GM18873 (cell line): ENCODE results near the gene RGPD6.
"Not testable (repeated sequence)": the region's sequence is repeated elsewhere in the genome, so short reads cannot be mapped to it uniquely, and the experiment has no call there.

ENCODE experiments used
- ATAC-seq: cut with Tn5 transposase; IDR thresholded peaks from one replicate; pipeline ENCODE4 v1.9.1; 2021; ENCODE audit warnings: mild to moderate bottlenecking, moderate library complexity, moderate number of reproducible peaks; ENCODE audit not compliant: unreplicated experiment, low FRiP score

The RGPD6 gene

DNA sequence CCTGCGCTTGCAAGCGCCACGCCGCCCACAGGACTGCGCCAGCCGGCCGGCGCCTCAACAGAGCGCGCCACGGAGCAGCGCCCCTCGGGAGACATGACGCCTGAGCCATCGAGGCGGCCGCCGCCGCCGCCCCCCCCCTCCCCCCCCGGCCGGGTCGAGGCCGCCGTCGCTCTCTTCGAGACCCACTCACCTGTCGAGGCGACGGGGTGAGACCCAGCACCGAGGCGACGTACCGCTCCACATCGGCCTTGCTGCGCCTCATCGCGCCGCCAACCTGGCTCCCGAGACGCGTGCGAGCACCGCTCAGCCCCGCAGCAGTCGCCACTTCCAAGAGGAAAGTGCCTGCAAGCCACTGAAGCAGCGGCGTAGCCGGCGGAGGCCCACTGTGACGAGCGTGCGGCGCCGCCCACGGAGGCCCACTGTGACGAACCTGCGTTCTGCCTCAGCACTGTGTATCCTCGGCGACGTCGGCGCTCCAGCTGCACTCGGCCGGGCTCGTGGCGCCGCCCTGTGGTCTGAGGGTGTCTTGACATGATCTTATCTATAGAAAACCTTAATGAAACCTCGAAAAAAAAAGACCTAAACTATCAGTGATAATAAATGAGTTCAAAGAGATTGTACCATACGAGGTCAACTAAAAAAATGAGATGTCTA is at the start of gene RGPD6:
TSS of gene RGPD6 (minus strand) at position 460 of the 654 bp plus-strand sequence. CDS start at position 262, 198 bp downstream.
- peak; percentile 97 for ATAC-seq

DNA sequence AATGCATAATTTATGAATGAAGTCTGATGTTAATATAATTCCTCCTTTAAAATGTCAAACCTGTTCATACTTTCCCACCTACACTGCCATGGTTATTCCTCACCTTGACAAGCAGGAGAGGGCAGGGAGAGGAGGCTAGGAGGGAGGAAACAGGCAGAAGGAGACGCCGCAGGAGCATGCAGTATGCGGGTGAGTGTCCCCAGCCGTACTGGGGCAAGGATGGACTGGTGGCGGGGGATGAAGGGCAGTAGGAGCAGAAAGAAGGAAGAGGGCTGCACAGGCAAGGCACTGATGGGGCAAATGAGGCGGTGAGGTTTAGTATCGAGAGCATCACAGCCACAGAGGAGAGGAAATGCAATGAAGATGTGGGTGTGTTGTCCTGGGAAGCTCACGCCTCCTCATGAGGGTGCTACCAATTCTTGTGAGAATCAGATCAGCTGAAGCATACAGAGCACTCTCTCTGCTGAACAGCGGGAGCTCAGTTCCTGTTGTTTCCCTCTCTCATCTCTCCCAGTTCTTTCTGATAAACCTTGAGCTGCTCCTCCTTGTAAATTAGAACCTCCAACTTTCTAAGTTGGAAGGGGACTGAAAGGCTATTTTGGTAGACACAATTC is 42.4 kb upstream of the RGPD6 start:
- not testable (repeated sequence) for ATAC-seq

DNA sequence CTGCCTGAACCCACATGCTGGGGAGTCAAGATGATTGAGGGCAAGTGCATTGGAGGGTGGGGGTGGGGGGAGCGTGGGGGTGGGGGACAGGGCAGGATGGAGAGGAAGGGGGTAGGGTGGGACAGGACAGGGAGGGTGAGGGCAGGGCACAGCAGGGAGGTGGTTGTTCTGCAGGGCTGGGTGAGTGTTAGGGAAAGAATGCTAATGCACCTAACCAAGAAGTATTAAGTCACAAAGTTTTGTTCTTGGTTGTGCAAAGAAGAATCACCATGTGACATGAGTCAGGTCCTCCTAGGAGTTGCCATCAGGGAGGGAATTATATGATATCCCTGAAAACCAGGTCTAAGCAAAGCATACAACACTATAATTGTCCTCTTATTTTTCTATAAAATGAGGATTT is 36.9 kb upstream of the RGPD6 start:
- ATAC-seq: not testable (repeated sequence)

- ATAC-seq: not testable (repeated sequence)
These were observed 33.7 kb upstream of the RGPD6 start for GRCh38 chr2:110610613-110611250.

DNA sequence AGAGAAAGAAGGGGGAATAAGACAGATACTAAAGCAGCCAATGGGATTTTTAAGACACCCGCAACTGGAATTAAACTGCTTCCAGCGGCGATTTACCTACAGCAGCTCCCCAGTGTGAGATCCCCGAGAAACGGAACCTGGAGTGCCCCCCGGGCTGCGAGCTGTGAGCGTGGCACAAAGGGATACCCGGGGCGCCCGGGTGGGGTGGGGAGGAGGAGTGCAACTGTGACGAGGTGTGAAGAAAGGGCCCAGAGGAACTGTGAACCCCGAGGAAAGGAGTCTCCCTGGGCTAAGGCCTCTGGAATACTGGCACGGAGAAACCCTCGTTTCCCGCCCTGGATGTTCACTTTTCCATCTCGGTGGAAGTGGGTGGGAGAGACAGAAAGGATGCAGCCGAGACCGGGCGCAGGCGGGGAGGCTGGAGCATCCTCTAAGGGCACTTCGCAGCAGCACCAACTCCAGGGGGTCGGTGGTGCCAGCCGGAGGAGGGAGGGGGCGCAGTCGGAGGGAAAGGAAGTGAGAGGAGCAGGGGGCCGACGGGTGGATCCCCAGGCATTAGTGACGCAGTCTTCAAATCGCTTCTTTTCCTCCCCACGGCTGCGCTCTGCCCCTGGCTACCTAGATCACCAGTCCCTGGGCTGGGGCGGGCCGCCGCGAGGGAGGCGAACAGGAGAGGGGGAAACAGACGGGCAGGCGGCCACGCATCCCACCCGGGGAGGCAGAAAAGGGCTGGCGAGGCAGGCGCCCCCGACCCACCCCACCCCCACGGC is 33.0 kb upstream of the RGPD6 start:
- ATAC-seq: not testable (repeated sequence)

GRCh38 chr2:110608788-110609502 is 31.9 kb upstream of the RGPD6 start:
- not testable (repeated sequence) for ATAC-seq

- not testable (repeated sequence) for ATAC-seq
These were observed 28.0 kb upstream of the RGPD6 start for GRCh38 chr2:110605057-110605456.

DNA sequence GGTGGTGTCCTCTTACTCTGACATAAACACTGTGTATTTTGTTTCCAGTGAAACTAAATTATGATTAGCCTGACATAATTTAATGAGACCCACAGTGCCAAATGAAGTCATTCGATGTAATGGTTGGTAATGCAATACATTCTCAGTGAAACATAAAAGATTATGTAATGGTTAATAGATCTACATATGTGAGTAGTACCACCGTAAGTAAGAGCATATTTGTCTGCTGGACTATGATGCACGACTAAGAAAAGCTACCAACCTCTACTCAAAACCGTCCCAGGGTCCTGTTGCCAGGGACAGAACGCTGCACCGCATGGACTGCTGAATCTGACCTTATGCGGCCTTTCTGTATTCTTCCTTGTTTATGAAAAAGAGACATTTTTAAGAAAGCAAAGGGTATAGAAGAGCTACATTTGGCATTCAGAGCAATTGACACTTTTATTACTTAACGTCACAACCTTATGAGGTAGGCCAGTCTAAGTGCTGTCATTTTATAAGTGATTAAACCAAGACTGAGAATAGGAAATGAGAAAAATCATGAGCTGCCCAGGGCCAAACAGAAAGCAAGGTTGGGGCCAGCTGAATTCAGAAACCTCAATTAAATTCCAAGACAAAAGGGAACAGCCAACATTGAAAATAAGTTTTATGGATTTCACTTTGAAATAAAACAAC is 27.0 kb upstream of the RGPD6 start:
- ATAC-seq: not testable (repeated sequence)

GRCh38 chr2:110602139-110602538 is 25.1 kb upstream of the RGPD6 start:
- not testable (repeated sequence) for ATAC-seq

DNA sequence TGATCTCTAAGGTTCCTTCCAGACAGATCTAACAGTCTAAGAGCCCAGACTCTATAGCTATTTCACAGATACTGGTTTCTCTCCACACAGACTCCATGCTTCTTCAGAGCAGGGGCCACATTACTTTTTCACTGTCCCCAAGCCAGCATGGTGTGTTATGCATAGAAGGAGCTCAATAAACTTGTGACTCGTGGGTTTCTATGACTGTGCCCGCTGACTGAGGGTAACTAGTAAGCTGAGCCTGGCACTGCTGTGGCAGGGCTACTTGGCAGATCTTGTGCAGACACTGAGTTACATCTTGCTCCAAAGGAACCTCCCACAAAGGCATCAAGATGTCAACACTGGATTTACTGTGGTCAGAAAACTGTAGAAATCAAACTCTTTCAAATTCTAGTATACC is 15.0 kb upstream of the RGPD6 start:
- ATAC-seq: not testable (repeated sequence)

DNA sequence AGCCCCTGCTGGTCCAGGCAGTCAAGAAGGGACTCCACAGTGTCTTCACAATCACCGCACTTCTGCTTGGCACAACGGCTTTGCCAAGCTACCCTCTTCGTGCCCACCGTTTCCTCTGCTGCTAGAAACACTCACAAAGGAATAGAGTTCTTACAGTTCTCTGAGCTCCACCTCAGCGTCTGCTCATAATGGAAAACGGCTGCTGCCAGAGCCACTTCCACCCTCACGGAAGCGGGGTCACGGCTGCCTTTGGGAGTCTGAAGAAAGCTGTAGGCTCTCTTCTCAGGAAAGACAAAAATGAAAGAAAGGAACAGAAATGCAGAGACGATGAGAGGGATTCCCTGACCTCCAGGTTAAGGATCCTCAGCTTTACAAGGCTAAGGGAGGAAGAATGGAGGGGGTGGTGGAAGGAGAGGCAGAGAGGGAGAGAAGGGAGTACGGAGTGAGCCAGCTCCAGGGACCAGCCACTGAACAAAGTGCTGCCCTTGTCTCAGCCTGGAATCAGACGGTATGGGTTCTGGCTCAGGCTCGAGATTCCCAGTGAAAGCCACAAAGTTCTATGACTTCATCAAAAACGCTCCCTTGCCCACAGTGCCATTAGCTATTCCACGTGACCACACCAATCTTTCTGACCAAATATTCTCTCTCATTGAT is 12.8 kb upstream of the RGPD6 start:
- not testable (repeated sequence) for ATAC-seq

DNA sequence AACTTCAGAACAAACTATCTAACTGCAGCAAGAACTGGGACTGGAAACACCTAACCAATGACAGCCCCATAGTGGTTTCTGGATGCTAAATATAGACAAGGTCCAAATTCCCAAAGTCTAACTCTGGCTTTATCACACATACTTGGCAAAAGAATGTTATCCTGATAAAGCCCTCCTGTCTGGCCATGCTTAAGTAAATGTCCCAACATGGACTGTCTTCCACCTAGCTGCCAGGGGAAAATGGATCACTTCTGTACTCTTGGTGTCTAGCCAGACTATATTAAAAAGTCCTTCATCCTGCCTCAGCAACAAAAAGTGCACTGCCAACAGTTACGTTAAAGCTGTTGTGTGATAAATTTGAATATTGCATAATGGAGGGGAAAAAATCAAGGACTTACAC is 11.5 kb upstream of the RGPD6 start:
- ATAC-seq: not testable (repeated sequence)

DNA sequence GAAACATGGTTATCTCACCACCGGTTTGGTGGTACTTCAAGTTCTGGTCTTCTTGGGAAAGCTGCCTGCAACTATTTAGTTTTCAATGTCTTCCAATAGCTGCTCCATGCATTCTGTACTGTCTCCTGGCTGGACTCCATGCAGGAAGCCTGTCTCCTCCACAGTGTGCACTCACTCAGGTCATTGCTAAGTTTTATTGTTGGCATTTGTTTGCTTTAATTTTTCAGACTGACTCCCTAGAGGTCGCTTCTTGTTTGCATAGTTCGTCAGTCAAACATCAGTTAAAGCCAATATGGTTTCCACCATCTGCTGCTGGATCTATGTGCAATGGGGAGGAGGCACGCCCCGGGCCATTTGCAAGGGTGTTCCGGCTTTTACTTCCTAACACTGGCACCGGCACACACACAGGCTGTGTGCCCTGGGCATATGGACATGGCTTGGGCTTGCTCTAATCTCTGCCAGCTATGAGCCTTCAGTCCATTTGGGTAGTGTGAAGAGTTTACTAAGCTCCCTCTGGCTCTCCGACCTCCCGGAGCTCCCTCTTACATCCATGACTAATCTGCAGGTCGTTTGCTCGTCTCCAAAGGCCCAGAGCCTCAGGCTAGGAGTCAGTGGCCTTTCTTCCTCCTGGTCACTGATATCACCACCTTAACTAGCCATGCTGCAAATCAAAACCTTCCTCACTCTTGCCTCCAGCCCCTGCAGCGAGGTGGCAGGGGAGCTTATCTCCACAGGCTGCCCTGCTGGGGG is 2.4 kb upstream of the RGPD6 start:
- not testable (repeated sequence) for ATAC-seq

- ATAC-seq: not testable (repeated sequence)
These were observed 1.4 kb upstream of the RGPD6 start for GRCh38 chr2:110578429-110578828.

DNA sequence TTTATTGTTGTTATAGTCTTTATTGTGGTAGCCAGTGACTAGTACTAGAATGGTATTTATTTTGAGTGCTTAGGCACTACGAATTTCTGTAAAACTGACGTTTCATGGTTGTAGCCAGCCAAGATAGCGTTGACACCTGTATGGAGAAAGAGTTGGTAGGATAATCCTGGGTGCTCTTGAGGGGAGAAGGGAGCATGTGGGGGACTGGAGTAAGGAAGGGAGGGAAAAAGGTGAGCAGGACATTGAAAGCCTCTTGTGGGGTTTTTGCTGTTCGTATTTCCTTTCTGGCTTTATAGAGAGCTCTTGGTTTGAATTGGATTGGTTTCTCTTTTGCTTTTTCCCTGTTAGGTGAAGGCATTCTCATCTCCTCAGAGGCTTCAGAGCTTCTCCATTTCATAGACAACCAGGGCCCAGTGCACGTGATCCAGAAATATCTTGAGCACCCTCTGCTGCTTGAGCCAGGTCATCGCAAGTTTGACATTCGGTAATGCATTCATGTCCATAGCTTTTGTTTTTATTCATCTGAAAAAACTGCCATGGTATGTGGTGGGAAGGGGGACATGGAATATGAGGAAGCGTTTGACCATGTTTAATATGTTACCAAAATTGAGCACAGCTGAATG is 77.2 kb downstream of the RGPD6 start:
- ATAC-seq: peak; percentile 63

- not testable (repeated sequence) for ATAC-seq
These were observed 81.0 kb downstream of the RGPD6 start for GRCh38 chr2:110496027-110496426.

- not testable (repeated sequence) for ATAC-seq
These were observed 82.5 kb downstream of the RGPD6 start for GRCh38 chr2:110494488-110494887.

GRCh38 chr2:110488991-110489390 is 88.0 kb downstream of the RGPD6 start:
- not testable (repeated sequence) for ATAC-seq
